HG02884 (cell line): ENCODE measurements around the gene TNFRSF18.

Experiments
- ATAC-seq: cut with Tn5 transposase; IDR thresholded peaks from one replicate; pipeline ENCODE4 v1.9.1; 2021; ENCODE audit warnings: mild to moderate bottlenecking, moderate library complexity; ENCODE audit not compliant: unreplicated experiment

TNFRSF18 gene

GRCh38 chr1:1167398-1167821 lies 39.0 kb downstream of the TNFRSF18 start:
- ATAC-seq: no peak

DNA sequence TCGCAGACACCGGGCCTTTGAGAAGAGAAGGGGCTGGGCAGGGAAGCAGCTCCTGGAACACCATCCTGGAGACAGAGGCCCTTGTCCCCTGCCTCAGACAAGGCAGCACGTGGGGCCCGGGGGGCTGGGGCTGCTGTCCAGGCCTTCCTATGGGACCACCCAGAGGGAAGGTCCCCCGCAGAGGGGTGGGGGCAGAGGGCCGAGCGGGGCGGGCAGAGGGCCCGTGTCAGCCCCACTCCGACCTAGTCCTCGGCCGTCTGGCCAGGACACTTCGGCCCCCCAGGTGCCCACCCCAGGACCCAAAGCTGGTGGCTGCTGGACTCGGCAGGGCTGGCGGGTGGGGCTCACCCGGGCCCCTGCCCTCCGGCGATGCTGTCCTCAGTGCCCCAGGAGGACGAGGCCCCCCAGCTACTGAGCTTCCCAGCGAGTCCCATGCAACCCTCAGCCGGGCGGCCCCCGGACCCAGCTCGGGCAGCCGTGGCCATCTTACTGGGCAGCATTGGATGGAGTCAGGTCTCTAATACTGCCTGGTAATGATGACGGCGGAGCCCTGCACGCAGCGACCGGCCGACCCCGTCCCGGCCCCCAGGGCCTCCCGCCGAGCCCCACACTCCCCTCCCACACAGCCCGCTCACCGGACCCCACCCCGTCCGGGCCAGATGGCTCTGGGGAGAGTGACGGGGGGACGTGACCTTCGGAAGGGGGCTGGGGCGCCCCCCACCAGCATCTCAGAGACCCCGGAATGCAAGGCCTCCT lies 39.6 kb downstream of the TNFRSF18 start:
- ATAC-seq: no peak

DNA sequence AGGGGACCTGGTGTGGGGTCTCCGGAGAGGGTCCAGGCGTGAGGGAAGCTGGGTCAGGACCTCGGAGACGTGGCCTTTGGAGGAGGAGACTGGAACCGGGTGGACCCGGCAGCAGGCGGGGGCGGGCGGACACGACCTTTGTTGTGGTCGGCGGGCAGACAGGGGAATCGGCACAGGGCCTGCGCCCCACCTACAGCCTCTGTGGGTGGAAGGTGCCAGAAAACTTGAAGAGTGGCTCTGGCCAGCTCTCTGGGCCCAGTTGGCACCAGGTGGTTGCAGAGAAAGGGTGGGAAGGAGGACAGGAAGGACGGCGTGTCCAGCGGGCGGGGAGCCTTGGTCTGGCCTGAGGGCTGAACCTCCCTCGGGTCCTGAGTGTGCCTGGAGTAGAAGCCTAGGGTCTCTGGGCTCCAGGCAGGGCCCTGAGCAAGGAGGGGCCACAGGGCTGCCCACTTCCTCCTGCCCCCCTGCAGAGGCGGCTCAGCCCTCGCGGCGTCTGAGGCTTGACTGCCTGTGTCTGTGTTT lies 40.4 kb downstream of the TNFRSF18 start:
- no peak for ATAC-seq

- ATAC-seq: no peak
These were observed 40.9 kb downstream of the TNFRSF18 start for GRCh38 chr1:1165485-1165884.

GRCh38 chr1:1164701-1165451 lies 41.5 kb downstream of the TNFRSF18 start:
- no peak for ATAC-seq

DNA sequence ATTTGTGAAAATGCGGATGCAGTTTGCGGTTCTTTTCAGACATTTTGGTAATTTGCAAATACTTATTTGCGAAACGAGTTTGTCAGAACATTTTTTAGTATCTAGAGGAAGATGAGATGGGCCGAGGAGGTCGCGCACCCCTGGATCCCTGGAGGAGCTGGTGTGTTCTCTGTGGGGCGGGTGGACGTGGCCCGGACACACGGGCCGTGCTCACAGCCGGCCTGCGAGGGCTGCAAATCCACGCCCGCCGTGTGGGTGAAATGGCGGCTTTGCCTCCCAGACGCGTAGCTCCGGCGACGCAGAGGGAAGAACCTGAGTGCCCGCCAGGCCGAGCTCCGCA lies 42.1 kb downstream of the TNFRSF18 start:
- ATAC-seq: no peak

DNA sequence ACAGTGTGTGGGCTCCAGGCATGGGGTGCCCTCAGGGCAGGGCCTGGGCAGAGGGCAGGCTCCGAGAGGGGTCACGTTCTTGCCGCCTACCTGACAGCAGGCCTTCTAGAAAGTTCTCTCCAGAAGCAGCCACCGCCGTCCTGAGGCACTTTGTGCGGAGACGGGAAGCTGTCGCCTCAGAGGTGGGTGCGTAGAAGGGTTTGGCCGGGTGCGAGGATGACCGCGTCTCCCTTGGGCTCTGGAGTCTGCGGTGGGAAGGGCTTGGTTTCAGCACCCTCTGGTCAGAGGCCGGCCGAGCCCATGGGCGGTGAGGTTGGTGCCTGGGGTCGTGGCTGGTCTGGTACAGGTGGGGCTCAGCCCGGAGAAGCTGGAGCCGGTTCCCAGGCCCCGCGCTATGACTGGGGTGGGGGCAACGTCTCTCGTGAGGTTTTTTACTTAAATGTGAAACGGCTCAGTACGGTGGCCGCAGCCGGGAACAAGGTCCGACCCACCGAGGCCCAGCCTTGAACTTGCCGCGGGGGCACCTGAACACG lies 42.8 kb downstream of the TNFRSF18 start:
- ATAC-seq: no peak

GRCh38 chr1:1162597-1163537 lies 43.5 kb downstream of the TNFRSF18 start:
- ATAC-seq: no peak

DNA sequence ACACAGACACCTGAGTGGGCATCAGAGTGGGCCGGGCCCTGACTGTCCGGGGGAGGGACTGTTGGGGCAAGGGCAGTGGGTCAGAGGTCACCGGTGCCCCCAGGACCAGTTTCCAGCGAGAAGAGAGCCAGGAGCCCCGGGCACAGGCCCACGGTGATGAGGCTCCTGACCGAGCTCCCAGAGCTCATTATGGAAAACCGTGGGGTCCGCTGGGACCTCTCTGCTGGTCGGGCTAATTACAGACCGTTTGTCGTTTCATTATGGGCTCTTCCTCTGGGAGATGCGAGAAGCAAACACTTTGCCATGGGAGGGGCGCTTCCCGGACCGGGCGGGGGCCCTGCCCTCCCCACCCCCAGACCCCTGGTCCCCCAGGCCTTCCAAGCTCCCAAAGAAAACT lies 44.7 kb downstream of the TNFRSF18 start:
- ATAC-seq: no peak

DNA sequence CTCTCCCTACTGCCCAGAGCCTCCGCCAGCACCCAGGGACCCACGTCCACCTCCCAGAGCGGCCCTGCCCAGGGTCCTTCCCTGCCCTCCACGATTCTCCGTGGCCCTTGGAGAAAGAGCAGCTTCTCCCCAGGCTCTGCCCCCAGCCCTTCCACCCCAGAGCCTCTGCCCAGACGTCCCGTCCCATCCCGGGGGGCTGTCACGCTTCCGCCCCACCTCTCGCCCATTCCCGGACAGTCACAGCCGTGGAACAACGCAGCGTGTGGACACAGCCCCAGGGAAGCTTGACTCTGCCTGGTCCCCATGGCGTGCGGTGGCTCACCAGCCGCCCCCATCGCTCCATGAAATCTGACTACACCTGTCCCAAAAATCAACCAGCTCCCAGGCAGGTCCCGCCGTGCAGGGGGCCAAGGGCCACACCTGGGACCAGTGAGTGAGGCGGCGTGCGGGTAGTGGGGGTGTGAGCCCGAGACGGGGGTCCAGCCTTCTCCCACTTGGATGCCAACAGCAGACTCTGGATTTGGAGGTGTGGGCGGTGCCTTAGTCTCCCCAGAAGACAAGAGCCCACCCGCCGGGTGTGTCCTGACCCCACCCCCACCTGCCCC lies 45.2 kb downstream of the TNFRSF18 start:
- ATAC-seq: no peak

GRCh38 chr1:1160281-1160930 lies 46.0 kb downstream of the TNFRSF18 start:
- ATAC-seq: no peak

- no peak for ATAC-seq
These were observed 48.3 kb downstream of the TNFRSF18 start for GRCh38 chr1:1157914-1158710.

- ATAC-seq: no peak
These were observed 48.9 kb downstream of the TNFRSF18 start for GRCh38 chr1:1157426-1157913.

DNA sequence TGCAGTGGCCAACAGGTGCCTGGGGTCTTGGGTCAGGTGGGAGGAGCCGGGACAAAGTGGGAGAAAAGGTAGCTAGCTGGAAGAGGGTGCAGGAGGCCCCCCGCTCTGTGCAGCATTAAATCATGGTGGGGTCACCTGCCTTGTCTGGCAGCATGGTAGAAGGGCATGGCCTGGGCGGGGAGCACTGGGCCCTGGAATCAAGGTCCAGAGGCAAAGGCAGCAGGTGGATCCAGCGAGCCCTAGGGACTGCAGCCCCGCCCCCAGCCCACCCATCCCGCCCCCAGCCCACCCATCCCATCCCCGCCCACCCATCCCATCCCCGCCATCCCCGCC lies 49.4 kb downstream of the TNFRSF18 start:
- ATAC-seq: no peak

- ATAC-seq: no peak
These were observed 50.0 kb downstream of the TNFRSF18 start for GRCh38 chr1:1156140-1157032.

DNA sequence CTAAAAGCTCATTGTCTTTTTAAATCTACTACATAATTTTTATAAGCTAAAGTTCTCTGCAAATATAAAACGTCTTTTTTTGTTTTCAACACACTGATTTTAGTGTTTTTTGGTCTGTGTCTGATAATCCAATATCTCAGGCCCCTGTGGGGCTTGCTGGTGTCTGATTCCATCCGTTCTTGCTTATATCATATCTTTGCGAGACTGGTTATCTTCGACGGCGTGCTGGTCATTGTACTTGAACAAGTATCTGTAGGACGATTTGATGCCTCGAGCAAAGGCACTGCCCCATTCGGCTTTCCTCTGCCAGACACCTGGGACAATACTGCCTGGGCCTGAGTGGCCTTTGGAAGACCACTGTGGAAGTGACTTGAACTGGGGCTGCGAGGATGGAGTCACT lies 51.1 kb downstream of the TNFRSF18 start:
- no peak for ATAC-seq

DNA sequence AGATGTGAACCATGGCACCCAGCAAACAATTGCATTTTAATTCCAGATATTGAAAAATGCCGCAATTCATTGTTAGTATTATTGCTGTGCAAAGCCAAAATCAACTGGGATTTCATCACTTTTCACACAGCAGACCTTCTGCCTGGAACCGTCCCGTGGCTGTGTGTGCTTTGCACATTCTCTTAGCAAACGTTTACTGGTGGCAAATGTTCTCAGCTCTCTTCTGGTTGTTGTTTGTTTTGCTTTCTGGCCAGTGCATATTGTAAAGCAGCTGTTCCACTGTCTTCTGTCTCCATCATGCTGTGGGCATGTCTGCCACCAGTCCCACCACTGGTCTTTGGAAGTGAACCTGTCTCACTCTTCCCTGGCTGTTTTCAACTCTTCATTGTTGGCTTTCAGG lies 52.5 kb downstream of the TNFRSF18 start:
- no peak for ATAC-seq
